ENCODE measurements around the gene ZNF180.
"Not testable (repeated sequence)": the region's sequence is repeated elsewhere in the genome, so short reads cannot be mapped to it uniquely, and the experiment has no call there.

Gene ZNF180

GRCh38 chr19:44499962-44500949 lies at the start of gene ZNF180:
Gene ZNF180, minus strand, starts transcription at chr19:44500522. Its CDS starts 3,188 bp downstream, at chr19:44497334.
- DNase-seq = peak; percentile 95
- ATAC-seq = peak; percentile 89

- DNase-seq (no peak), ATAC-seq (no peak)
Observed at GRCh38 chr19:44549507-44549906, 49.2 kb upstream of the ZNF180 start.

GRCh38 chr19:44548736-44549135 lies 48.4 kb upstream of the ZNF180 start:
- ATAC-seq (no peak), DNase-seq (no peak)

- no peak for ATAC-seq
Observed at GRCh38 chr19:44544031-44544430, 43.7 kb upstream of the ZNF180 start.

GRCh38 chr19:44542671-44543070 lies 42.3 kb upstream of the ZNF180 start:
- ATAC-seq (no peak), DNase-seq (no peak)

More at GRCh38 chr19:44544031-44544430, 43.7 kb upstream of the ZNF180 start:
- no peak for DNase-seq

- DNase-seq = no peak
- no peak for ATAC-seq
Observed at GRCh38 chr19:44540736-44541135, 40.4 kb upstream of the ZNF180 start.

GRCh38 chr19:44539991-44540390 lies 39.7 kb upstream of the ZNF180 start:
- no peak for ATAC-seq

GRCh38 chr19:44539236-44539826 lies 39.0 kb upstream of the ZNF180 start:
- DNase-seq = no peak
- no peak for ATAC-seq

More at GRCh38 chr19:44539991-44540390, 39.7 kb upstream of the ZNF180 start:
- no peak for DNase-seq

GRCh38 chr19:44535361-44535760 lies 35.0 kb upstream of the ZNF180 start:
- not testable (repeated sequence) for DNase-seq, ATAC-seq

- no peak for DNase-seq
- ATAC-seq = no peak
Observed at GRCh38 chr19:44532819-44533218, 32.5 kb upstream of the ZNF180 start.

GRCh38 chr19:44530777-44531176 lies 30.5 kb upstream of the ZNF180 start:
- ATAC-seq = no peak
- no peak for DNase-seq

- no peak for DNase-seq
- no peak for ATAC-seq
Observed at GRCh38 chr19:44529536-44529935, 29.2 kb upstream of the ZNF180 start, which contains the start of gene CEACAM20. Gene CEACAM20, minus strand, starts transcription at chr19:44529675. Its CDS starts 166 bp downstream, at chr19:44529509.

- DNase-seq = no peak
- ATAC-seq = no peak
Observed at GRCh38 chr19:44527554-44527953, 27.2 kb upstream of the ZNF180 start.

- ATAC-seq (no peak), DNase-seq (no peak)
Observed at GRCh38 chr19:44525721-44526430, 25.6 kb upstream of the ZNF180 start.

- no peak for DNase-seq
- ATAC-seq = no peak
Observed at GRCh38 chr19:44521370-44521769, 21.0 kb upstream of the ZNF180 start.

GRCh38 chr19:44517146-44517545 lies 16.8 kb upstream of the ZNF180 start:
- no peak for ATAC-seq

GRCh38 chr19:44515907-44516306 lies 15.6 kb upstream of the ZNF180 start:
- DNase-seq (no peak), ATAC-seq (no peak)

More at GRCh38 chr19:44517146-44517545, 16.8 kb upstream of the ZNF180 start:
- DNase-seq = no peak

- no peak for DNase-seq
- no peak for ATAC-seq
Observed at GRCh38 chr19:44515031-44515430, 14.7 kb upstream of the ZNF180 start.

- DNase-seq (peak; percentile 53), ATAC-seq (no peak)
Observed at GRCh38 chr19:44512326-44513298, 12.3 kb upstream of the ZNF180 start.

GRCh38 chr19:44509478-44509877 lies 9.2 kb upstream of the ZNF180 start:
- DNase-seq (no peak), ATAC-seq (no peak)

GRCh38 chr19:44499559-44499958 lies 763 bp downstream of the ZNF180 start:
- DNase-seq = no peak
- ATAC-seq = no peak

Measured in stimulated activated naive CD8-positive, alpha-beta T cell treated with anti-CD3 and anti-CD28 coated beads, Interleukin-15, Interleukin-2, amounts not matched to agents 100 U/mL and 50 U/mL, for 24 hours (primary cell).